Measurements from ENCODE around the gene PRELP.

PRELP gene

DNA sequence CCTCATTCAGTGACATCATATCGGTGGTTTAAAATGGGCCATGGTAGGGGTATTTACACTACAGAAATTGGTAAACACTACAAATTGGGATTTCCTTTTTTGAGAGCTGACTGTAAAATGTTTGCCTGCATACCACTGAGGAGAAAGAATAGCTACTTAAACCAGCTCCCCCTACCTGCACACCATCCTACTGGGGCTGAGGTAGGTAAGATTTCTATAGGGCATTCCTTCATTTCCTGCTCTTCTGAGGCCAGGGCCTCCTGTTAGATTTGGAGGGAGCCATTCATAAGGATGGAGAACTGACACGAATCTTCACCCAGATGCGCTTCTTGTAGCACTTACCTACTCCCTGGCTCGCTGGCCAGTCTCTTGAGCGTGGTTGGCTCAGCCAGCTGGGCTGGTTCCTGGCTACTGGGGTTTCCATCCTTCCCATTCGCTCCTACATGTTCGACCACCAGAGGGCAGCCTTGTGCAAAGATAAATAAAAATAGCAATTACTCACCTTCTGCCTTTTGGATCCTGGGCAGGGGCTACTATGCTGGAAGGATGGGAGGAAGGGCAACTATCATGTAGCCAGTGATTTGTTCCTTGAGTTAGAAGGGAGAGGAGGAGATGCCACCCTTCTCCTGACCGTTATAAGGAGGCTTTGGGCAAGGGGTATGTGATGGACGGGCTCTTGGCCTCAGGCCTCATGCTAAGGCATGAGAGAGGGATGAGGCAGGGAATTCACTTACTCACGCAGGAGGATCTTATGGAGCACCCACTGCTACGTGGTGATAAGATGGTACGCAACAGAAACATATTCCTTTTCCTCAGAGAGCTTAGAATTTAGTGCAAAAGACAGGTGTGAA is 29.0 kb downstream of the PRELP start:
- TF ChIP-seq, protein P1, sequence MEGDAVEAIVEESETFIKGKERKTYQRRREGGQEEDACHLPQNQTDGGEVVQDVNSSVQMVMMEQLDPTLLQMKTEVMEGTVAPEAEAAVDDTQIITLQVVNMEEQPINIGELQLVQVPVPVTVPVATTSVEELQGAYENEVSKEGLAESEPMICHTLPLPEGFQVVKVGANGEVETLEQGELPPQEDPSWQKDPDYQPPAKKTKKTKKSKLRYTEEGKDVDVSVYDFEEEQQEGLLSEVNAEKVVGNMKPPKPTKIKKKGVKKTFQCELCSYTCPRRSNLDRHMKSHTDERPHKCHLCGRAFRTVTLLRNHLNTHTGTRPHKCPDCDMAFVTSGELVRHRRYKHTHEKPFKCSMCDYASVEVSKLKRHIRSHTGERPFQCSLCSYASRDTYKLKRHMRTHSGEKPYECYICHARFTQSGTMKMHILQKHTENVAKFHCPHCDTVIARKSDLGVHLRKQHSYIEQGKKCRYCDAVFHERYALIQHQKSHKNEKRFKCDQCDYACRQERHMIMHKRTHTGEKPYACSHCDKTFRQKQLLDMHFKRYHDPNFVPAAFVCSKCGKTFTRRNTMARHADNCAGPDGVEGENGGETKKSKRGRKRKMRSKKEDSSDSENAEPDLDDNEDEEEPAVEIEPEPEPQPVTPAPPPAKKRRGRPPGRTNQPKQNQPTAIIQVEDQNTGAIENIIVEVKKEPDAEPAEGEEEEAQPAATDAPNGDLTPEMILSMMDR (IDR thresholded peaks at IDR 0.05; ENCODE audit: extremely low read depth, insufficient read depth, missing control alignments) = peak; percentile 79
- DNase-seq (ENCODE audit: low spot score) = peak; percentile 87
- in situ Hi-C loops (cut with MboI; ENCODE audit: low pct_unique_long_range_greater_than_20kb, low sequenced_read_pairs, unreplicated experiment) = loop anchor here (10.0 kb wide), 1 partner anchor 200 kb away; no protein-coding TSS in a partner anchor

DNA sequence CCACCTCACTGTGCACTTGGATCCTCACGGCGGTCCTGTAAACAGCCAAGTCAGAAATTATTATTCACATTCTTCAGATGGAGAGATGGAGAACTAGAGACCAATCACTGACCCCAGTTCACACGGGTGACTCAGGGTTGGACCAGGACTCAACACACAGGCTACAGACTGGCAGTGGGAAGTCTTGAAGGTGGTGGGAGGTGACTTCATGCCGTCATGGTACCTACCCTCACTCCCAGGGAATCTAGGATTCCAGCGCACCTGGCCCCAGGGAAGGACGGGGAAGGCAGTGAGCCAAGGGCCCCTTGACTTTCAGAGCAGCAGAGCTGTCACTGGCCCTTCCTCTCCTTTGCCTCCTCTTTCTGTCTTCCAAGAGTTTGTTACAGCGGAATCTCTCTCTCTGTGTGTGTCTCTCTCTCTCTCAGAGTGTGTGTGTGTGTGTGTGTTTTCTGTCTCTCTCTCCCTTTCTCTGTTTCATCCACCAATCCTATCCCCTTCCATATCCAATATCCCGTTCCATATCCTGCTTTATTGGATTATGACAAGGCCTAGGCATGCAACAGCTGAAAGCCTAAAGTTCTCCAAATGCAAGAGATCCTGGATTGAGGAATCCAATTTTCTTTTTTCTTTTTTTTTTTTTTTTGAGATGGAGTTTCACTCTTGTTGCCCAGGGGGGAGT is 30.1 kb downstream of the PRELP start:
- TF ChIP-seq, protein P1 (IDR thresholded peaks at IDR 0.05; ENCODE audit: extremely low read depth, insufficient read depth, missing control alignments) = no peak
- in situ Hi-C loops (cut with MboI; ENCODE audit: low pct_unique_long_range_greater_than_20kb, low sequenced_read_pairs, unreplicated experiment) = loop anchor here (10.0 kb wide), 1 partner anchor 199 kb away; no protein-coding TSS in a partner anchor
- no peak for DNase-seq (ENCODE audit: low spot score)

GRCh38 chr1:203506858-203507626 is 31.4 kb downstream of the PRELP start:
- in situ Hi-C loops (cut with MboI; ENCODE audit: low pct_unique_long_range_greater_than_20kb, low sequenced_read_pairs, unreplicated experiment) = loop anchor here (10.0 kb wide), 1 partner anchor 198 kb away; no protein-coding TSS in a partner anchor
- TF ChIP-seq, protein P1 (IDR thresholded peaks at IDR 0.05; ENCODE audit: extremely low read depth, insufficient read depth, missing control alignments) = no peak
- no peak for DNase-seq (ENCODE audit: low spot score)

GRCh38 chr1:203507759-203508158 is 32.2 kb downstream of the PRELP start:
- in situ Hi-C loops (cut with MboI; ENCODE audit: low pct_unique_long_range_greater_than_20kb, low sequenced_read_pairs, unreplicated experiment) = loop anchor here (10.0 kb wide), 1 partner anchor 197 kb away; no protein-coding TSS in a partner anchor

GRCh38 chr1:203508463-203509073 is 33.0 kb downstream of the PRELP start:
- in situ Hi-C loops (cut with MboI; ENCODE audit: low pct_unique_long_range_greater_than_20kb, low sequenced_read_pairs, unreplicated experiment) = loop anchor here (10.0 kb wide), 1 partner anchor 196 kb away; no protein-coding TSS in a partner anchor
- TF ChIP-seq, protein P1 (IDR thresholded peaks at IDR 0.05; ENCODE audit: extremely low read depth, insufficient read depth, missing control alignments) = no peak
- DNase-seq (ENCODE audit: low spot score) = no peak

More at GRCh38 chr1:203507759-203508158, 32.2 kb downstream of the PRELP start:
- no peak for DNase-seq (ENCODE audit: low spot score)
- TF ChIP-seq, protein P1 (IDR thresholded peaks at IDR 0.05; ENCODE audit: extremely low read depth, insufficient read depth, missing control alignments) = no peak
